ENCODE measurements around the gene TEKT2.

Gene TEKT2

GRCh38 chr1:36087233-36088123 is 3.6 kb downstream of the TEKT2 start:
- no peak for DNase-seq

- DNase-seq = no peak
These were observed 4.3 kb downstream of the TEKT2 start for GRCh38 chr1:36088265-36088576.

GRCh38 chr1:36088577-36089392 is 4.9 kb downstream of the TEKT2 start, which contains the start of gene ADPRS:
ADPRS (plus strand) TSS chr1:36088892; CDS start chr1:36088905, 13 bp downstream.
- peak; percentile 79 for DNase-seq

- DNase-seq = no peak
These were observed 5.7 kb downstream of the TEKT2 start for GRCh38 chr1:36089393-36090121.

GRCh38 chr1:36091141-36091540 is 7.2 kb downstream of the TEKT2 start:
- DNase-seq = no peak

- no peak for DNase-seq
These were observed 7.8 kb downstream of the TEKT2 start for GRCh38 chr1:36091698-36092097.

GRCh38 chr1:36092166-36092797 is 8.4 kb downstream of the TEKT2 start:
- DNase-seq = no peak

- no peak for DNase-seq
These were observed 8.9 kb downstream of the TEKT2 start for GRCh38 chr1:36092798-36093185.

- DNase-seq = no peak
These were observed 9.3 kb downstream of the TEKT2 start for GRCh38 chr1:36093226-36093625.

GRCh38 chr1:36093929-36094328 is 10.0 kb downstream of the TEKT2 start:
- no peak for DNase-seq

- no peak for DNase-seq
These were observed 10.7 kb downstream of the TEKT2 start for GRCh38 chr1:36094621-36095061.

GRCh38 chr1:36095760-36096405 is 12.0 kb downstream of the TEKT2 start:
- no peak for DNase-seq

GRCh38 chr1:36096500-36097432 is 12.9 kb downstream of the TEKT2 start:
- no peak for DNase-seq

GRCh38 chr1:36097693-36098585 is 14.0 kb downstream of the TEKT2 start:
- no peak for DNase-seq

GRCh38 chr1:36098650-36099365 is 14.9 kb downstream of the TEKT2 start:
- no peak for DNase-seq

GRCh38 chr1:36099681-36100341 is 15.9 kb downstream of the TEKT2 start:
- peak; percentile 48 for DNase-seq

GRCh38 chr1:36100376-36100775 is 16.5 kb downstream of the TEKT2 start:
- no peak for DNase-seq

- no peak for DNase-seq
These were observed 17.7 kb downstream of the TEKT2 start for GRCh38 chr1:36101546-36101945.

- no peak for DNase-seq
These were observed 22.4 kb downstream of the TEKT2 start for GRCh38 chr1:36106269-36106668.
